ENCODE data around the gene AUNIP. TPM values are rescaled to one million over a fixed set of nuclear protein-coding genes. Genes with fewer than 3 reads are reported as not detected.

The AUNIP gene
- polyA plus RNA-seq, 1 of the 3 experiments (the other 2 are of a cell fraction), result 1.9 TPM

- TF ChIP-seq NFIC (IDR thresholded peaks at IDR 0.05; ENCODE audit: borderline replicate concordance), result no peak
Observed at GRCh38 chr1:25808481-25809244, 50.6 kb downstream of the AUNIP start (continued).

GRCh38 chr1:25807480-25808390 is 51.5 kb downstream of the AUNIP start:
- H3K27ac ChIP-seq (ENCODE audit: low read depth in 2 of 2, low read length in 1 of 2), result no peak overlapping the region
- no peak overlapping the region for H3K4me3 ChIP-seq (ENCODE audit: low read depth in 2 of 2, low read length in 1 of 2)
- no peak overlapping the region for H3K4me2 ChIP-seq
- TF ChIP-seq RFX5 (IDR thresholded peaks at IDR 0.05; ENCODE audit: low read length) (no peak), USF1 (IDR thresholded peaks at IDR 0.05; ENCODE audit: borderline replicate concordance, low read depth) (no peak), SMC3 (IDR thresholded peaks at IDR 0.05; ENCODE audit: low read depth, low read length) (no peak), ZBTB33 (IDR thresholded peaks at IDR 0.05; ENCODE audit: borderline replicate concordance, low read depth) (no peak), REST (IDR thresholded peaks at IDR 0.05; ENCODE audit: low read depth, low read length) (no peak), MEF2A (IDR thresholded peaks at IDR 0.05; ENCODE audit: borderline replicate concordance, low read depth) (no peak), TEAD4 (IDR thresholded peaks at IDR 0.05; ENCODE audit: borderline replicate concordance, insufficient read depth) (no peak), RCOR1 (IDR thresholded peaks at IDR 0.05; ENCODE audit: low read length) (no peak), GABPA (IDR thresholded peaks at IDR 0.05; ENCODE audit: low read depth) (no peak), FOXJ3 (CRISPR knock-in tag; IDR thresholded peaks at IDR 0.05) (no peak), NRF1 (IDR thresholded peaks at IDR 0.05; ENCODE audit: low read depth, low read length) (no peak), EZH2phosphoT487 (IDR thresholded peaks at IDR 0.05; ENCODE audit: borderline replicate concordance, low read depth) (no peak), RXRA (IDR thresholded peaks at IDR 0.05; ENCODE audit: borderline replicate concordance, low read depth) (no peak), EP300 (IDR thresholded peaks at IDR 0.05; ENCODE audit: borderline replicate concordance in 1 of 2, low read depth in 1 of 2, low read length in 1 of 2) (no peak), JUND (IDR thresholded peaks at IDR 0.05) (no peak), USF2 (IDR thresholded peaks at IDR 0.05; ENCODE audit: borderline replicate concordance, low read depth, low read length) (no peak), FOXM1 (IDR thresholded peaks at IDR 0.05; ENCODE audit: low read depth) (no peak), MAX (IDR thresholded peaks at IDR 0.05; ENCODE audit: low read depth) (no peak), ELF1 (IDR thresholded peaks at IDR 0.05) (no peak)
- H3K9ac ChIP-seq, result no peak overlapping the region
- no peak overlapping the region for H2AFZ ChIP-seq (ENCODE audit: low read depth)
- no peaks in the 10 kb centered on the region for H3K27me3 ChIP-seq (ENCODE audit: insufficient read depth)
- DNase-seq, result no peak
- POLR2A ChIA-PET, result interaction anchor here (0.9 to 1.4 kb wide), 2 partner anchors 12 kb away, joined by 3 to 4 read pairs; partner anchors contain the start of gene MTFR1L
- H3K79me2 ChIP-seq (ENCODE audit: insufficient read depth), result peaks cover 6% of the 10 kb centered on the region; the same call in 1 of the 2 replicates
- H3K9me2 ChIP-seq, result no peaks in the 10 kb centered on the region
- H3K9me3 ChIP-seq, result no peaks in the 10 kb centered on the region
- CTCF ChIA-PET, result interaction anchor here (0.9 to 4.7 kb wide), 8 partner anchors 7 to 235 kb away, joined by 3 to 76 read pairs (median 10); partner anchors contain the start of genes MTFR1L and SELENON
- peaks cover 10% of the 10 kb centered on the region for H3F3A ChIP-seq (replicated peaks; ENCODE audit: insufficient read depth)
- peaks cover 3 to 37% of the 10 kb centered on the region in 2 experiments for H3K36me3 ChIP-seq (replicated peaks in 1 of 2; ENCODE audit: control insufficient read depth in 1 of 2, insufficient read depth in 2 of 2, low read length in 1 of 2)
- 91% methylated on average over 3 of the region's 20 CpGs for WGBS (ENCODE audit: low lambda C conversion rate)
- peaks cover 0 to 31% of the 10 kb centered on the region in 2 experiments; a peak in 3 of 4 replicates for H3K4me1 ChIP-seq (ENCODE audit: control insufficient read depth in 1 of 2, insufficient read depth in 2 of 2, low read depth in 1 of 2, low read length in 1 of 2)
- H4K20me1 ChIP-seq (ENCODE audit: insufficient read depth), result no peaks in the 10 kb centered on the region
